Effector memory CD4-positive, alpha-beta T cell (primary cell): Measurements from ENCODE around the gene COL6A2.
"Not testable (repeated sequence)": the region's sequence is repeated elsewhere in the genome, so short reads cannot be mapped to it uniquely, and the experiment has no call there.

ENCODE experiments used
- DNase-seq, 3 donors: peaks; one replicate each; pipeline ENCODE4 v3.0.0-alpha.2; 2020
- H3K27ac ChIP-seq: 2 replicates; pipeline ENCODE4 v1.7.0; 2013; ENCODE audit warnings: mild to moderate bottlenecking, low read length, moderate library complexity; ENCODE audit not compliant: insufficient read depth, poor library complexity, severe bottlenecking
- H3K27me3 ChIP-seq: replicated peaks from 2 replicates; pipeline ENCODE4 v1.7.0; 2013; ENCODE audit warnings: mild to moderate bottlenecking, low read length; ENCODE audit not compliant: insufficient read depth, control insufficient read depth, poor library complexity, severe bottlenecking
- H3K36me3 ChIP-seq: 2 replicates; pipeline ENCODE4 v1.7.0; 2013; ENCODE audit warnings: mild to moderate bottlenecking, low read length, moderate library complexity; ENCODE audit not compliant: control insufficient read depth, insufficient read depth
- H3K4me1 ChIP-seq: 2 replicates; pipeline ENCODE4 v1.7.0; 2013; ENCODE audit warnings: low read length, mild to moderate bottlenecking; ENCODE audit not compliant: control insufficient read depth, insufficient read depth, poor library complexity, severe bottlenecking
- H3K4me3 ChIP-seq: 2 replicates; pipeline ENCODE4 v1.7.0; 2013; ENCODE audit warnings: low read length, low read depth, mild to moderate bottlenecking; ENCODE audit not compliant: insufficient read depth, poor library complexity, severe bottlenecking
- H3K9me3 ChIP-seq: 2 replicates; pipeline ENCODE4 v1.7.0; 2013; ENCODE audit warnings: mild to moderate bottlenecking, low read length, moderate library complexity; ENCODE audit not compliant: control insufficient read depth

Gene COL6A2

GRCh38 chr21:46168238-46168637, 70.3 kb downstream of the COL6A2 start:
- Histone ChIP-seq H3K9me3 (no peaks in the 10 kb centered on the region), H3K4me1 (no peaks in the 10 kb centered on the region), H3K27me3 (no peaks in the 10 kb centered on the region), H3K27ac (no peak overlapping the region), H3K4me3 (no peak overlapping the region), H3K36me3 (no peaks in the 10 kb centered on the region)
- DNase-seq = no peak

- no peak overlapping the region for H3K4me3 ChIP-seq
- DNase-seq = no peak
- H3K27ac ChIP-seq = no peak overlapping the region
- no peaks in the 10 kb centered on the region for H3K4me1 ChIP-seq
- no peaks in the 10 kb centered on the region for H3K36me3 ChIP-seq
- H3K27me3 ChIP-seq = no peaks in the 10 kb centered on the region
- H3K9me3 ChIP-seq = no peaks in the 10 kb centered on the region
Measured at GRCh38 chr21:46168659-46169386, 70.9 kb downstream of the COL6A2 start.

- peak in 1 of 3 donors; percentile 14 for DNase-seq
- H3K27ac ChIP-seq, H3K4me1 ChIP-seq, H3K27me3 ChIP-seq, H3K4me3 ChIP-seq, H3K9me3 ChIP-seq, H3K36me3 ChIP-seq: not testable (repeated sequence)
Measured at GRCh38 chr21:46170436-46171193, 72.7 kb downstream of the COL6A2 start.

- H3K27me3 ChIP-seq = no peaks in the 10 kb centered on the region
- no peaks in the 10 kb centered on the region for H3K36me3 ChIP-seq
- H3K9me3 ChIP-seq = no peaks in the 10 kb centered on the region
- H3K4me1 ChIP-seq = no peaks in the 10 kb centered on the region
- H3K27ac ChIP-seq = no peak overlapping the region
- no peak overlapping the region for H3K4me3 ChIP-seq
- no peak for DNase-seq
Measured at GRCh38 chr21:46171585-46171984, 73.7 kb downstream of the COL6A2 start.

- no peak for DNase-seq
- no peaks in the 10 kb centered on the region for H3K27me3 ChIP-seq
- H3K4me1 ChIP-seq = no peaks in the 10 kb centered on the region
- no peaks in the 10 kb centered on the region for H3K36me3 ChIP-seq
- no peak overlapping the region for H3K4me3 ChIP-seq
- H3K27ac ChIP-seq = no peak overlapping the region
- no peaks in the 10 kb centered on the region for H3K9me3 ChIP-seq
Measured at GRCh38 chr21:46171996-46172862, 74.3 kb downstream of the COL6A2 start.

GRCh38 chr21:46172863-46173528, 75.1 kb downstream of the COL6A2 start:
- Histone ChIP-seq H3K4me3 (no peak overlapping the region), H3K36me3 (no peaks in the 10 kb centered on the region), H3K27me3 (no peaks in the 10 kb centered on the region), H3K9me3 (no peaks in the 10 kb centered on the region), H3K4me1 (no peaks in the 10 kb centered on the region), H3K27ac (no peak overlapping the region)
- no peak for DNase-seq

GRCh38 chr21:46173573-46173972, 75.7 kb downstream of the COL6A2 start:
- H3K36me3 ChIP-seq = no peaks in the 10 kb centered on the region
- no peaks in the 10 kb centered on the region for H3K27me3 ChIP-seq
- DNase-seq = no peak
- no peaks in the 10 kb centered on the region for H3K4me1 ChIP-seq
- no peak overlapping the region for H3K4me3 ChIP-seq
- no peak overlapping the region for H3K27ac ChIP-seq
- no peaks in the 10 kb centered on the region for H3K9me3 ChIP-seq

GRCh38 chr21:46176443-46177129, 78.7 kb downstream of the COL6A2 start:
- not testable (repeated sequence) for H3K9me3 ChIP-seq, H3K36me3 ChIP-seq, H3K4me3 ChIP-seq, H3K27me3 ChIP-seq, H3K27ac ChIP-seq, H3K4me1 ChIP-seq, DNase-seq

GRCh38 chr21:46178961-46179360, 81.0 kb downstream of the COL6A2 start:
- Histone ChIP-seq H3K9me3 (no peaks in the 10 kb centered on the region), H3K4me3 (no peak overlapping the region), H3K4me1 (no peaks in the 10 kb centered on the region), H3K36me3 (no peaks in the 10 kb centered on the region), H3K27me3 (no peaks in the 10 kb centered on the region), H3K27ac (no peak overlapping the region)
- DNase-seq = no peak
